Erythroblast (primary cell): ENCODE data around the gene TTC28.

ENCODE experiments used
- GATA1 ChIP-seq: IDR thresholded peaks from 2 replicates; pipeline ENCODE4 v1.6.1; 2011; ENCODE audit warnings: low read depth, mild to moderate bottlenecking, control low read depth, low read length, moderate library complexity
- POLR2A ChIP-seq: IDR thresholded peaks from 2 replicates; pipeline ENCODE4 v1.6.1; 2011; ENCODE audit warnings: mild to moderate bottlenecking, low read length

DNA sequence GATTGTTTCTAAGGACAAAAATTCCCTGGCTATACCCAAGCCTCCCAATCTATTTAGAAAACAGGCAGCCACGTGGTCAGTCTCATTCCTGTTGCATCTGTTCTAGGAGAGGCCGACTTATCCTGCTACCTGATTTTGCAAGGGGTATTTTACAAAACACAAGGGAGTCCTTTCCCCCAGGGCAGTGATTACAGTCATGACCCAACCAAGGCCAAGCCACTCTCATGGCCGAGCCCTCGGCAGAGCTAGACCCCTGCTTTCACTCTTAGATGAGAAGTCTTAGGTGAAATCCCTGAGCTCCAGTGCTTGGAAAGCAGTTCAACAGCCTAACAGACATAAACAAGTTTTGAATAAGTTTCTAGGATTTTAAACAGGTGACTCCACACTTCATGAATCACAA is 671.6 kb downstream of the TTC28 start:
- TF ChIP-seq POLR2A (no peak), GATA1 (no peak)
